ENCODE data around the gene ILK. TPM values are rescaled to one million over a fixed set of nuclear protein-coding genes. Genes with fewer than 3 reads are reported as not detected.
A peak's percentile ranks its signal among the peaks of the same experiment; 100 is the strongest.

Gene ILK
- total RNA-seq, 1 experiment from 2014 or later: 231 TPM

DNA sequence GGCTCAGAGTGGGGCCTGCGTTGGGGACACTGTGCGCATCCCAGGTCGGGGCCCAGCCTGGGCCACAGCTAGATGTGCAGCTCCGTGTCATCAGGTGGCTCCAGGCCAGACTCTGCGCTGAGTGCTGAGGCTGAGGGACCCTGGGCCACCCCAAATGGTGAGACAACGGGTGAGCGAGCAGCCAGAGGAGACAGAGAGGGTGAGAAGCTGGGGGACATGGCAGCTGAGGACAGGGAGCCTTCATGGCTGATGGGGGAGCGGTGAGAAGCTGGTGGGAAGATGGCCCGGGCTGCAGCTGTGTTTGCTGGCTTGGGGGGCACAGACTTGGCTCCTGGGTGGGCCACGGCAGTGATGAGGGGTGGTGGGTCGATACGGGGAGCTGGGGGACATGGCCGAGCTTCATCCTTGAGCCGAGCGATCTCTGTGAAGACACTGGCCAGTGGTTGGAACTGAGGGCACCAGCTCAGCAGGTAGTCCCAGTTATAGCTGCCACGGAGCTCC lies 18.2 kb downstream of the ILK start:
- no peak for DNase-seq (ENCODE audit: low read depth)

DNA sequence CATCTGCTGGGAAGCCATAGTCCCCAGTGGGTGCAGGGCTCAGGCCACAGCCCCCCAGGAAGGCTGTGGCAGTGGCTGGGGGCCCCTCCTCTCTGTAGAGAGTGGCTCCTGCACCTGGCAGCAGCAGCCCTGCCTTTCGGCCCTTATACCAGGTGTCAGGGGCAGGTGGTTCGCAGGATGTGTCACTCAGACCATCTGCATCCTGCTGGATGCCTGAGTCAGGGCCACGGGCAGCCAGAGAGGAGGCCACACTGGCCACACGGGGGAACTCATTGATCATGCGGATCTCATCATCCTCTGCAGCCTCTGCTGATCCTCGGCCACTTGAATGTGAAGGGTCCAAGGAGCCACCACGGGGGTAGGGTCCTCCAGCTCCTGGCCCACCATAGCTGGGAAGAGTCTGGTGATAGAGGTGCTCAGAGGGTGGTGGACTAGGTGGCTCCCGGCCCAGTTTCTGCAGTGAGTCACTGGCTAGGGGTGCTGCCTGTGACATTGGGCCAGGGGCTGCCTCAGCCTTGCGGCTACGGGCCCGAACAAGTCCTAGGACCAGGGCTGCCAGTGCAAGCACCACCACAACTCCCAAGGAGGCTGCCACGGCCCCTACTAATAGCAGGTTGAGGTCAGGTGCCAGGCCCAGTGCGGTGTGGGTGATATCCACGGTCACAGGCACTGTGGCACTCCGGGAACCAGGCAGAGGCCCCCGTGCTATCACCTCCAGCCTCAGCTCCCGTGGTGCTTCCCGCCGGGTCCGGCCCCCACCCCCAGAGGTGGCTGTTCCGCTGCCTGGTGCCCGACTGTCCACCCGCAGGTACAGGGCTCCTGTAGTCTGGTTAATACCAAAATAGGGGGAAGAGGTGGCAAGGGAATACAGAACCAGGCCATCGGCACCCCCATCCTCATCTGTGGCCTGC lies 18.9 kb downstream of the ILK start:
- DNase-seq (ENCODE audit: low read depth): no peak

- DNase-seq (ENCODE audit: low read depth): no peak
Measured at GRCh38 chr11:6623391-6624363, 20.1 kb downstream of the ILK start.

DNA sequence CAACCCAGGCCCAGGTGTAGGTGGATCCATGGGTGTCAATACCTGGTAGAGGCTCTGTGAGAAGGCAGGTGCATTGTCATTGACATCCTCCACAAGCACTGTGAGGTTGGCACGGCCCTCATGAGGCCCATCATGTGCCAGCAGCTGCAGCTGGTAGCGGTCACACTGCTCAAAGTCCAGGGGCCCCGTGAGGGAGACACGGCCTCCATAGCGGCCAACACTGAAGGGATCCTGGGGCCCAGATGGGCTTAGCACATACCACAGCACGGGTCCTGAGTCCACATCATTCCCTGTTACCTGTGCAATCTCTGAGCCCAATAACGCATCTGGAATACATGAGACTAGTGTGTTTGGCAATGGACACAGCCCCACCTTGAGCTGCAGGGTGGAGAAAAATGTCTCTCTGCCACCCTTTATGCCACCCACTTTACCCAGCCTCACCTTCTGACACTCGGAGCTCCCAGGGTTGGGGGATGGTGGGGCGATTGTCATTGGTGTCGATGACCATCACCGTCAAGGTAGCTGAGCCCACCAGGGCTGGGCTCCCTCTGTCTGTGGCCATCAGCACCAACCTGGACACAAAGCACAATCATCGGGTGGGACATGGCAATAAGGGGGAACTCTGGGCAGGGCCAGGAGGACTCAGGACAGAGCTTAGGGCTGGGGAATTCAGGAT lies 21.7 kb downstream of the ILK start:
- no peak for DNase-seq (ENCODE audit: low read depth)

DNA sequence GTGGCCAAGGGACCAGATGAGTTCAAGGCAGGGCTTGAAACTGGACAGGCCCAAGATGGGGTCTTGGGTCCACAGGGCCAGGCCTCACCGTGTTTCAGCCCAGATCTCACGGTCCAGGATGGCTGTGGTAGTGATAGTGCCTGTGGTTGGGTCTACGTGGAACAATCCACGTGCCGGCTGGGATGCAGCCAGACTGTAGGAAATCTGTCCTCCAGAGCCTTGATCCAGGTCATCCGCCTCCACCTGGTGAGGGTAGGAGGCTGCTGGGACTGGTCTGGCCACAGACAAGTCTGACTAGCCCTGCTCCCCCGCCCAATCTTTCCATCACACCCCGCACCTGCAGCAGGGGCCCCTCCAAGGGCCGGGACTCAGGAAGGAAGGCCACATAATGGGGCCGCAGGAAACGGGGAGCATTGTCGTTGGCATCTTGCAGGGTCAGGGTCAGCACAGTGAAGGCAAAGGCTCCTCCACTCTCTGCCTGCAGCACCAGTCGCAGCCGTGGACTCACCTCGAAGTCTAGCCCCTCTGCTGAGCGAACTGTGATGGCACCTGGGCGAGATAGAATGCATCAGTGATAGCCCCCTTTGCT lies 22.4 kb downstream of the ILK start:
- no peak for DNase-seq (ENCODE audit: low read depth)

DNA sequence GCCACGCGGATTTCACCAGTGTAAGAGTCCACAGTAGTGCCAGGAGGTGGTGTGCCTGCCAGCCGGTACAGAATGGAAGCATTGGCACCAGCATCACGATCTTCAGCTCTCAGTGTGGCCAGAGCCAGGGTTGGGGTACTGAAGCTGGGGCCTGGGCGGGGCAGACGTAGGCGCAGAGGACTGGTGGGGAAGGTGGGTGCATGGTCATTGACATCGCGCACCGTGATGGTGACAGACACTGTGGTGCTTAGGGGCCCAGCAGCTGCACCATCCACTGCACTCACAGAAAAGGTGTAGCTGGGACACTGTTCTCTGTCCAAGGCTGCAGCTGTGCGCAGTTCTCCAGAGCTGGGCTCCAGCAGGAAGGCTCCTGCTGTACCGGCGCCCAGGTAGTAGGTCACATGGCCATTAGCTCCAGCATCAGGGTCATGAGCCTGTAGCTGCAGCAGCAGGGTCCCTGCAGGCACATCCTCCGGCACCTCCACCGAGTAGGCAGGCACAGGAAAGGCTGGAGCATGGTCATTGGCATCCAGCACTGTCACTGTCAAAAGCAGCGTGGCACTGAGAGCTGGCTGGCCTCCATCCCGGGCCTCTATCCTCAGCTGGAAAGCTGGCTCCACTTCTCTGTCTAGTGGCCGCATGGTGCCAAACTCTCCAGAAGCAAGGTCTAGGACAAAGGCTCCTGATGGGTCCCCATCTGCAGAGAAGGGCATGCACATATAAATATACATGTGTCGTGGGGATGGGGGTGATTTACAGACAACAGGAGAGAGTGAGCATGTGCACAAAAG lies 23.6 kb downstream of the ILK start:
- DNase-seq (ENCODE audit: low read depth): no peak

- no peak for DNase-seq (ENCODE audit: low read depth)
Measured at GRCh38 chr11:6627762-6628241, 24.2 kb downstream of the ILK start.

GRCh38 chr11:6628526-6628925 lies 25.0 kb downstream of the ILK start:
- DNase-seq (ENCODE audit: low read depth): no peak

DNA sequence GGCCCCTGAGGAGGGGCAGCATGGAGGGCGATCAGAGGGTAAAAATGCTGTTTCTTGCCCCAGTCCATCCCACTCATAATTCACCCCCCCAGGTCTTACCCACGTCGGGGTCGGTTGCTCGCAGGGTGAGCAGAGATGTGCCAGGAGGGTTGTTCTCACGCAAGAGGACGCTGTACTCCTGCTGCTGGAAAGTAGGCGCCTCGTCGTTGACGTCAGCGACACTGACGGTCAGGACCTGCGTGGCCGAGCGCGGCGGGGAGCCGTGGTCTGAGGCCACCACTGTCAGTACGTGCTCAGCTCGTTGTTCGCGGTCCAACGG lies 26.0 kb downstream of the ILK start:
- no peak for DNase-seq (ENCODE audit: low read depth)

GRCh38 chr11:6629892-6630631 lies 26.5 kb downstream of the ILK start:
- no peak for DNase-seq (ENCODE audit: low read depth)

DNA sequence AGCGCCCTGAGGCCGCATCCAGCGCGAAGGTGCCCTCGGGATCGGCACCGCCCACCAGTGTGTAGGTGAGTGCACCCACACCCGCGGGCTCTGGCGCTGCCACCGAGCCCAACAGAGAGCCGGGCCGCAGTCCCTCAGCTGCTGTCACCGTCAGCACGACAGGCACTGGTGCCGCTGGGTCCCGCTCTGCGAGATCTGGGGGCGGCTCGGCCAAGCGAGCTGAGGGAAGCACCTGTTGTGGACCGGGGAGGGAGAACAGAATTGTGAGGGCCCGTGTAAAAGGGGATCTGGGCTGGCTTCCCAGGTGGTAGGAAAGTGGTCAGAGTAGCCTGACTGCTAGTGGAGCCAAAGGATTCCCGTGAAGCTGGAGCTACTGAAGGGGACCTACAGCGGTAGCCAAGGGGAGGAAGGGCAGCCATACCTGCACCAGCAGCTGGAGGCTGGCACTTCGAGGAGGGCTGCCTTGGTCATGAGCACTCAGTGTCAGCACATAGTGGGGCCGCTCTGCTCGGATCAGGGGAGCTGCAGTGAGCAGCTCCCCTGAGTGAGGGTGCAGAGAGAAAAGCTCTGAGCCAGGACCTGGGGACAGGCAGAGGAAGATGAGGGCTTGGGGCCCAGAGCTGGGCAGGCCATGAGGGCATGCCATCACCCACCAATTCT lies 27.2 kb downstream of the ILK start:
- no peak for DNase-seq (ENCODE audit: low read depth)

GRCh38 chr11:6631361-6631890 lies 27.9 kb downstream of the ILK start:
- DNase-seq (ENCODE audit: low read depth): no peak

GRCh38 chr11:6632116-6633073 lies 28.8 kb downstream of the ILK start:
- DNase-seq (ENCODE audit: low read depth): no peak

GRCh38 chr11:6633422-6634408 lies 30.1 kb downstream of the ILK start:
- DNase-seq (ENCODE audit: low read depth): no peak

DNA sequence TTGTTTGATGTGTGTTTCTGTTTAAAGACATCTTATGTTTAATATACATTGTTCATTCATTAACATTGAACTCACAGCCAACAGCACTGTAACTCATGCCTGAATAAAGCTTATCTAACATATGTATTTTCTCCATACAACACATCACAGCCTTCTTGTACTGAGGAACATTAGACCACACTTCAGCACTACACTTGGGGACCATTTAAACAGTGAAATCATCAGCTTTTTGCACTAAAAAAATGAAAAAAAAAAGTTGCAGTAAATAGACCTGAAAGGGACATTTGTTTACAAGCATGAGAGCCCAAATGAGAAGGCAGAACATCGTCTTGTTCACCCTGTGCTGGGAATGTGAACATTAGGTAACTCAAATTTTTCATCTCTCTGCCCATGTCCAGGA lies 31.0 kb downstream of the ILK start:
- no peak for DNase-seq (ENCODE audit: low read depth)

GRCh38 chr11:6635082-6635932 lies 31.7 kb downstream of the ILK start:
- peak; percentile 67 for DNase-seq (ENCODE audit: low read depth)

Data from RPMI7951 (cell line).